ENCODE data around the gene SLC14A1.
A peak's percentile ranks its signal among the peaks of the same experiment; 100 is the strongest.

- peak; percentile 89 for TF ChIP-seq CTCF (IDR thresholded peaks at IDR 0.05; ENCODE audit: low read depth, low read length, poor library complexity, severe bottlenecking)
- TF ChIP-seq EZH2phosphoT487 (IDR thresholded peaks at IDR 0.05; ENCODE audit: borderline replicate concordance, low read length): no peak
Observed at GRCh38 chr18:45690975-45691815, 32.8 kb upstream of the SLC14A1 start.
